Activated naive CD4-positive, alpha-beta T cell (primary cell): ENCODE data around the gene SPRR1A.
"Not testable (repeated sequence)": the region's sequence is repeated elsewhere in the genome, so short reads cannot be mapped to it uniquely, and the experiment has no call there.

Experiments
- DNase-seq, 4 experiments: peaks; one replicate each; lab custom pipeline; 2025; lab: John Stamatoyannopoulos, UW

SPRR1A gene

GRCh38 chr1:152972196-152972886 is 11.5 kb upstream of the SPRR1A start:
- DNase-seq = no peak

GRCh38 chr1:152976688-152977087 is 7.2 kb upstream of the SPRR1A start:
- DNase-seq = no peak

- DNase-seq = no peak
Observed at GRCh38 chr1:152977614-152978013, 6.3 kb upstream of the SPRR1A start.

GRCh38 chr1:152980676-152981075 is 3.2 kb upstream of the SPRR1A start:
- no peak for DNase-seq

GRCh38 chr1:152981146-152981871 is 2.6 kb upstream of the SPRR1A start:
- DNase-seq = no peak

GRCh38 chr1:152982076-152982475 is 1.8 kb upstream of the SPRR1A start:
- DNase-seq = no peak

GRCh38 chr1:152983234-152983633 is 647 bp upstream of the SPRR1A start:
- DNase-seq = no peak

GRCh38 chr1:152986578-152986977 is 2.7 kb downstream of the SPRR1A start:
- DNase-seq = no peak

- no peak for DNase-seq
Observed at GRCh38 chr1:152993186-152993585, 9.3 kb downstream of the SPRR1A start.

GRCh38 chr1:152995842-152996241 is 12.0 kb downstream of the SPRR1A start:
- DNase-seq = no peak

- no peak for DNase-seq
Observed at GRCh38 chr1:152996633-152997400, 12.9 kb downstream of the SPRR1A start.

GRCh38 chr1:152997901-152998300 is 14.0 kb downstream of the SPRR1A start:
- no peak for DNase-seq

- no peak for DNase-seq
Observed at GRCh38 chr1:152998476-152998875, 14.6 kb downstream of the SPRR1A start.

- no peak for DNase-seq
Observed at GRCh38 chr1:152999818-153000217, 15.9 kb downstream of the SPRR1A start.

- DNase-seq = no peak
Observed at GRCh38 chr1:153000294-153000693, 16.4 kb downstream of the SPRR1A start.

- DNase-seq = no peak
Observed at GRCh38 chr1:153001382-153001781, 17.5 kb downstream of the SPRR1A start, which contains the start of gene SPRR3. SPRR3 (plus strand) TSS chr1:153001749; CDS start chr1:153003021, 1,272 bp downstream.

GRCh38 chr1:153011235-153011758 is 27.4 kb downstream of the SPRR1A start:
- DNase-seq = not testable (repeated sequence)

- DNase-seq = not testable (repeated sequence)
Observed at GRCh38 chr1:153021829-153022228, 37.9 kb downstream of the SPRR1A start.

GRCh38 chr1:153022340-153022739 is 38.5 kb downstream of the SPRR1A start:
- DNase-seq = not testable (repeated sequence)

GRCh38 chr1:153023109-153023508 is 39.2 kb downstream of the SPRR1A start:
- DNase-seq = no peak

GRCh38 chr1:153024413-153024812 is 40.5 kb downstream of the SPRR1A start:
- DNase-seq = no peak

- no peak for DNase-seq
Observed at GRCh38 chr1:153025797-153026196, 41.9 kb downstream of the SPRR1A start.
